ENCODE results near the gene DOC2A.

DOC2A gene

GRCh38 chr16:29990883-29991570 lies 19.8 kb downstream of the DOC2A start:
- FAIRE-seq = no peak
- no peak for TF ChIP-seq CTCF (IDR thresholded peaks at IDR 0.05; ENCODE audit: insufficient read depth, missing control alignments)
- no peak for DNase-seq (ENCODE audit: insufficient read length, low spot score)

- DNase-seq (ENCODE audit: insufficient read length, low spot score) (no peak), FAIRE-seq (no peak)
- TF ChIP-seq CTCF (IDR thresholded peaks at IDR 0.05; ENCODE audit: insufficient read depth, missing control alignments) = no peak
These were observed 20.8 kb downstream of the DOC2A start for GRCh38 chr16:29990034-29990433.

GRCh38 chr16:29989111-29989858 lies 21.5 kb downstream of the DOC2A start:
- no peak for TF ChIP-seq CTCF (IDR thresholded peaks at IDR 0.05; ENCODE audit: insufficient read depth, missing control alignments)
- DNase-seq (ENCODE audit: insufficient read length, low spot score) = peak; percentile 85

GRCh38 chr16:29988346-29989075 lies 22.3 kb downstream of the DOC2A start:
- FAIRE-seq (no peak), DNase-seq (ENCODE audit: insufficient read length, low spot score) (no peak)
- no peak for TF ChIP-seq CTCF (IDR thresholded peaks at IDR 0.05; ENCODE audit: insufficient read depth, missing control alignments)

More at GRCh38 chr16:29989111-29989858, 21.5 kb downstream of the DOC2A start:
- FAIRE-seq = peak; percentile 85

GRCh38 chr16:29987371-29988085 lies 23.3 kb downstream of the DOC2A start:
- no peak for DNase-seq (ENCODE audit: insufficient read length, low spot score)
- no peak for TF ChIP-seq CTCF (IDR thresholded peaks at IDR 0.05; ENCODE audit: insufficient read depth, missing control alignments)
- FAIRE-seq = no peak

- no peak for TF ChIP-seq CTCF (IDR thresholded peaks at IDR 0.05; ENCODE audit: insufficient read depth, missing control alignments)
- no peak for DNase-seq (ENCODE audit: insufficient read length, low spot score)
- FAIRE-seq = no peak
These were observed 23.9 kb downstream of the DOC2A start for GRCh38 chr16:29986931-29987330.
